ENCODE data around the gene HSD17B12.

GRCh38 chr11:43632181-43632580 is 48.4 kb upstream of the HSD17B12 start:
- TF ChIP-seq CTCF (IDR thresholded peaks at IDR 0.05), result no peak
- TF ChIP-seq ZFX (IDR thresholded peaks at IDR 0.05; ENCODE audit: borderline replicate concordance), result no peak
